Stimulated activated CD4-positive, alpha-beta T cell treated with anti-CD3 and anti-CD28 coated beads, Interleukin-12 subunit alpha, Interleukin-12 subunit beta, amount 100 ng/mL, for 24 hours (primary cell): ENCODE data around the gene CDKN1A.
"Not testable (repeated sequence)": the region's sequence is repeated elsewhere in the genome, so short reads cannot be mapped to it uniquely, and the experiment has no call there.

Source experiments
- DNase-seq, 2 experiments: peaks; one replicate each; pipeline ENCODE4 v3.0.0-alpha.2; 2020; ENCODE audit warnings: low read depth in 2 of 2

Gene CDKN1A

DNA sequence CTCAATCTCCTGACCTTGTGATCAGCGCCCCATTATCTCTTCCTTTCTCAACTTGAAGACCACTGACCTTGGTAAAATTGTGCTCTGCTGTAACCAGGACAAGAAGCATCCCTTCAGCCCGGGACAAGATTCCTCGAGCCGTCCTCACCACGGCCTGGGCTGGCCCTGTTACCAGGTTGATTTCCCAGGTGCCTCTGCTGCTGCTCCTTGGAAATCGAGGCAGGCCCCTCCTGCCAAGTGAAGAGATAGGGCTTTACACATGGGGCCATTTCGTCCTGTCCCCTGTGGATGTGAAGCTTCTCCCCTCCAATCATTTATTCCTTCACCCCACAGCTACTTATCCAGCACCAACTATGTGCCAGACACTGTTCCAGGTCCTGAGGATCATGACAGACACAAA lies 40.6 kb downstream of the CDKN1A start:
- no peak for DNase-seq

DNA sequence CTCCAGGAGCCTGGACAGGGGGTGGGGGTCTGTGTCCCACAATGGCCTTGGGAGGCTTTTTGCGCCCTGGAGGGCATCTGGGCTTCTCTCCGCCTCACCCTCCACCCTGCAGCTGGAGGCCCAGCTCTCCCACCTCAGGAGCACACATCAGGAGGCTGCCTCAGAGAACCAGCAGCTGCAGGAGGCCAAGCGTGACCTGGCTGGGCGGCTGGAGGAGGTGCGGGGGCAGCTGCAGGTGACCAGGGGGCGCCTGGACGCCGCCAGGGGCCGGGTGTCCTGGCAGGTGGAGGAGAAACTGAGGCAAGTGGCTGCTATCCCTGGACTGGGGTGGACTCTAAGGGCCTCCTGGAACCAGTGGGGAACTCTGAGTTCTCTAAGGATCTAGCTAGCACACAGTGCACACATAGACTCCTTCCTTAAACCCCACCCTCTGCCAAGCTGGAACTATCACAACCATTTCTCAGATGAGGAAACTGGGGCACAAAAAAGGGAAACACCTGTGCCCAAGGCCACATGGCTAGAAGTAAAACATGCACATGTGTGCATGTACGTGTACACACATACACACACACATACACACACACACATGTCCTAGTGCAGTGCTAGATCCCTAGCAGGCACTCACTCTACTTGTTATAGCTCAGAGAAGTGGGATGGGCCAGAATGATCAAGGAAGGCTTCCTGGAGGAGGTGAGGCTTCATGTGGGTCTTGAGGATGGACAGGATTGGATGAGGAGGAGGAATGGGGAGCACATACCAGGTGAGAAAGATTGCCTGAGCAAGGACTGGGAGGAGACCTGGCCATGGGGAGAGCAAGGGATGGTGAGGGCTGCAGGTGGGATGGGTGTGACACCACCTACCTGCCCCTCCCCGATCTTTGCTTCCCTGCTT lies 42.0 kb downstream of the CDKN1A start:
- no peak for DNase-seq

DNA sequence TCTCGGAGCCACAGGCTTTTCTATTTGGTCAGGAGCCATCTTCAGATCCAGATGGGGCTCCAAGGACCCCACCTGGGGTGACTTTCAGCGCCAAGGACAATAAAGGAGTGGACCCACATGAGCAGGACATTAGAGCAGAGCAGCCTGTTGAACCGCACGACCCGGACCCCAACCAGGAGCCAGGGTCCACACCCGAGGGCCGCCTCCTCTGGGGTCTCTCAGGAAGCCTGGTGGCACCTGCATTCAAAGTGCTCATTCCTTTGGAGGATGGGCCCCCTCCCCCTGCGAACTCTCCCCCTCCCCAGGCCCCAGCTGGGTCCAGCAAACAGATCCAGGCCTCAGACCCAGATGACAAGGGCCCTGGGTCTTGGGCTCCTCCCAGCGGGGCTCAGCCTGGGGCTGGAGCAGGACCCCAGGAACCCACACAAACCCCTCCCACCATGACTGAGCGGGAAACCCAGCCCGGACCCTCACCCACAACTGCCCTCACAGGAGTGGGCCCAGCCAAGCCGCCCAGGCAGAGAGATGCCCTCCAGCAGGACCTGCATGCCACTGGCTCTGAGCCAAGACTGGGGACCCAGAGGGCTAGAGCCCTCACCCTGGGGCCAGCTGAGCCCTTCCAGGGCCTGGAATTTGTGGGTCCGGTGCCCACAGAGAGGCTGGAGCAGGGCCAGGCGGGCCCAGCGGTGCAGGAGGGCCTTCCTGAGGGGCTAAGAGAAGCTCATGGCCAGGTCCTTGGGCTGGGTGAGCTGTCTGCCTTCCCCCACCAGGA lies 43.0 kb downstream of the CDKN1A start:
- no peak for DNase-seq

DNA sequence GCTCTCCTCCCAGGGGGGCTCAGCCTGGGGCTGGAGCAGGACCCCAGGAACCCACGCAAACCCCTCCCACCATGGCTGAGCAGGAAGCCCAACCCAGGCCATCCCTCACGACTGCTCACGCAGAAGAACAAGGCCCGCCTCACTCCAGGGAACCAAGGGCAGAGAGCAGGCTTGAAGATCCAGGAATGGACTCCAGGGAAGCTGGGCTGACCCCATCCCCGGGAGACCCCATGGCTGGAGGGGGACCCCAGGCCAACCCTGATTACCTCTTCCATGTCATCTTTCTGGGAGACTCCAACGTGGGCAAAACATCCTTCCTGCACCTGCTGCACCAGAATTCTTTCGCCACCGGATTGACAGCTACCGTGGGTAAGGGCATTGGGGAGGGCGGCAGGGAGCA lies 43.9 kb downstream of the CDKN1A start:
- DNase-seq: no peak

DNA sequence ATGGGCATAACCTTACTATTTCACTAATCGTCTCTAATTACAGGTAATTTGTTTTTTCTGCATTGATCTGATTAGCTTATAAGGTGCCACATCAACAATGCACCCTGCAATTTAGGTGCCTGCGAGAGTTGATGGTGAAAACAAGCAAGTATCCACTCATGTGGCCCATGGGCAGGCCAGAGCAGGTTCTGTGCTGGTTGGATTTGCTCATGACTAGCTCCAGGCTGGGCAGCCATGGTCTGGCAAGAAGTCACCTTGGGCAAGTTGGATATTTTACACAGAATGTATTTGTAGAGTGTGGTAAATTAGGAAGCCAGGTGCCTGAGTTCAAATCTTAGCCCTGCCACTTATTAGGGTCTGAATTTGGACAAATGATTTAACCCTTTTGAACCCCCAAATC lies 44.4 kb downstream of the CDKN1A start:
- DNase-seq: no peak

DNA sequence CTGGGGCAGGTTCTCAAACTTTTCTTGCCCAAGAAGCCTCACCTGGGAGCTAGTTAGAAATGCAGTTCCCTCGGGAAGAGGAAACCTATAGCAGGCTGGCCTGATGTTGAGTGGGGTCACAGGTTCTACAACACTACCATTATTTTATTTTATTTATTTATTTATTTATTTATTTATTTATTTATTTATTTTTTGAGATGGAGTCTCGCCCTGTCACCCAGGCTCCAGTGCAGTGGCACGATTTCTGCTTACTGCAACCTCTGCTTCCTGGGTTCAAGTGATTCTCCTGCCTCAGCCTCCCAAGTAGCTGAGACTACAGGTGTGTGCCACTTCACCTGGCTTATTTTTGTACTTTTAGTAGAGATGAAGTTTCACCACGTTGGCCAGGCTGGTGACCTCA lies 45.5 kb downstream of the CDKN1A start:
- not testable (repeated sequence) for DNase-seq

DNA sequence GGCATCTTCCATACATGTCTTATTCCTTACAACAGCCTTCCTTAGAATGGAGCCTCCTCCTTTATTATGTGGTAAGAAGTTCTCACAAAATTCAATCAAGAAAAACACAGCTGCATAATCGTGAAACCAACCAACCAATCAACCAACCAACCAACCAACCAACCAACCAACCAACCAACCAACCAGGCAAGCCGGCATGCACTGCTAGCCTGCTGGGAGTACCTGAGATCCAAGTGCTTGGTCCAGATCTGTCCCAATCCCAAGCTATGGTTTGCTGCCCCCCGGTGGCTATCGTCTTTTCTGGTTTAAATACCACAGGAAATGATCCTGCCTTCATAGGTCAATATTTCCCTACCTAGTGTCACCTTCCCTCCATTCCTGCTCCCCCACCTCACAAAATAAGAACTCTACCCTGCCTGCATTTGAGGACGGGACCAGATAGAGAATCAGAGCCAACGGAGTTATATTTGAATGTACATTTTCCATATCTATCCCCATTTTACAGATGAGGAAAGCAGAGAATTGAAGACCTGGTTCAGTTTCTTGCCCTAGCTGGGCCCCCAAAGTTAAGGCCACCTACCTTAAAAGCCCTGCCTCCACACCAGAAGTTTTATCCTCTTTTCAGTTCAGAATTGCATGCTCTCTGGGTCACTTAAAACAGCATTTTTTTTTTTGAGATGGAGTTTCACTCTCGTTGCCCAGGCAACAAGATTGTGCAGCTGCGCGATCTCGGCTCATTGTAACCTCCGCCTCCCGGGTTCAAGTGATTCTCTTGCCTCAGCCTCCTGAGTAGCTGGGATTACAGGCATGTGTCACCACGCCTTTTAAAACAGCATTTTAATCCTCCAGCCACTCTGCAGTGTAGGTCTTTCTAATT lies 46.2 kb downstream of the CDKN1A start:
- peak in 1 of 2 experiments; percentile 65 for DNase-seq

DNA sequence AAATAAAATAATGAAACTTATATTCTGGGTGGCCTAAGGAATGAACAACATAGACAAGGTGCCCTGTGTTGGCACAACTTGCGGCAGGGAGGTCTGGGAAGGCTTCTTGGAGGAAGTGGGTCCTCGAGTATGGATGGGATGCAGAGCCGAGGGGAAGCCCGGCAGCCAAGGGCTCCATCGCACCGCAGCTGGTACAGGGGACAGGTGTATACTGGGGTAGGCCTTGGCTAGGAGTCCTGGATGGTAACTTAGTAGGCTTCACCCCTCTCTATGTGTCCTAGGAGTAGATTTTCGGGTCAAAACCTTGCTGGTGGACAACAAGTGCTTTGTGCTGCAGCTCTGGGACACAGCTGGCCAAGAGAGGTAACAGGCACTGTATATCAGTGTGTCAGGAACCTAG lies 47.1 kb downstream of the CDKN1A start:
- no peak for DNase-seq

DNA sequence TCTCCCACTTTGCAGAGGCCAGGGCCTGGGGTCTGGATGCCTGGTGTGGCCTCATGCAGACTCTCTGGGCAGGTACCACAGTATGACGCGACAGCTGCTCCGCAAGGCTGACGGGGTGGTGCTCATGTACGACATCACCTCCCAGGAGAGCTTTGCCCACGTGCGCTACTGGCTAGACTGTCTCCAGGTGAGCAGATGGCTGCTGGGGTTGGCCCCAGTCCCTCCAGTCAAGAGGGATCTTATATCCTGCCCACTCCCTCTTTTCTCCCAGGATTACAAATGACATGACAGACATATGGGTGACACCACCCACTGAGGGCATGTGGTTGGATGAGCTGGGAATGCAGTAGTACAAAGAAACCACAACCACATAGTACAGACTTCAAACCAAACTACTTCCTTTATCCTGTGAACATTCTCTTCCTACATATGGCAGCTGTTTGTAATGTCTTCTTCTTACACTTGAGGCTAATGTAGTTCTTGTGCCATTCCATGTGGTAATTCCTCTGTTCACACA lies 49.0 kb downstream of the CDKN1A start:
- DNase-seq: no peak

DNA sequence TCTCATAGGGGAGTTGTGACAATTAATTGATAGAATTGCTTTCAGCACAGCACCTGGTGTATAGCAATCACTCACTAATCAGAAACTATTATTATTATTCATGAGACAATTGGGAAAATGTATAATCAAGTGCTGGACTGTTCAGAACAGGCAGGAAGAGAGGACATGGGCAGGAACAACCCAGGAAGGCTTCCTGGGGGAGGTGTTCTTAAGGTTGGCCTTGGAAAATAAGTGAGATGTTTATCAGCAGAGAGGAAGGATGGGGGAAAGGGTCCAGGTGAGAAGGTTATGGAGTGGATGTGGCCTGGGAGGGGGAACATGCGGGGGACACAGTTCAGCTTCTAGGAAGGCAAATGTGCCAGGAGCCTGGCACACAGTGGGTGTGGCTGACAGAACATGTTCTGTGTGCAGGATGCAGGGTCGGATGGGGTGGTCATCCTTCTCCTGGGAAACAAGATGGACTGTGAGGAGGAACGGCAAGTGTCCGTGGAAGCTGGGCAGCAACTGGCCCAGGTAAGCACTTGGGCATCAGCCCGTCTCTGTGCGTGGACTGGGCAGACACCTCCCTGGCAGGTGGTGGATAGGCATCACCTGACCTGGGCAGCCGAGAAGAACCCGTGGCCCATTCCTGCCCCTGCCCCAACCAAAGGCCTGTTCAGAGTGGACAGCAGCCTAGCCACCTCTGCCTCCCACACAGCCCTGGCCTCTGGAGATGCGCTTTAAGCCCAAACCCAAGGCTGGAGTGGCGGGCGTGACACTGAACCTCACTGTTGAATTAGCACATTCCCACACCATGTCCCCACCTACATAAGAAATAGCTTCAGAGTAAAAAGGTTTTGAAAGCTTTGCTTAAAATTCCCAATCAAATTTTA lies 50.0 kb downstream of the CDKN1A start:
- DNase-seq: no peak

DNA sequence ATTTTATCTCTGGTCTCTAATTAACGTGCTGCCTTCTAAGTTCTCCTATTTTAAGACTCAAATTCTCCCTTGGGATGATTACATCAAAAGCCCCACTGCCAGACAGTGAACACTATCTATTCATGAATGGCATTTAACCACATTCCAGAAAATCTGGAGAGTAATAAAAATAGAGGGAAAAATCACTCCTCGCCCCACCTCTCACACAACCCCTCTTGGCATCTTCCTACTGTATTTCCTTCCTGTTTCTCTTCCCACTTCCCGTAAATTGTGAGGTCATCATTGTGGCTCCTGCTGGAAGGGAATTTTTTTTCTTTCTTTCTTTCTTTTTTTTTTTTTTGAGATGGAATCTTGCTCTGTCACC lies 50.6 kb downstream of the CDKN1A start:
- no peak for DNase-seq

DNA sequence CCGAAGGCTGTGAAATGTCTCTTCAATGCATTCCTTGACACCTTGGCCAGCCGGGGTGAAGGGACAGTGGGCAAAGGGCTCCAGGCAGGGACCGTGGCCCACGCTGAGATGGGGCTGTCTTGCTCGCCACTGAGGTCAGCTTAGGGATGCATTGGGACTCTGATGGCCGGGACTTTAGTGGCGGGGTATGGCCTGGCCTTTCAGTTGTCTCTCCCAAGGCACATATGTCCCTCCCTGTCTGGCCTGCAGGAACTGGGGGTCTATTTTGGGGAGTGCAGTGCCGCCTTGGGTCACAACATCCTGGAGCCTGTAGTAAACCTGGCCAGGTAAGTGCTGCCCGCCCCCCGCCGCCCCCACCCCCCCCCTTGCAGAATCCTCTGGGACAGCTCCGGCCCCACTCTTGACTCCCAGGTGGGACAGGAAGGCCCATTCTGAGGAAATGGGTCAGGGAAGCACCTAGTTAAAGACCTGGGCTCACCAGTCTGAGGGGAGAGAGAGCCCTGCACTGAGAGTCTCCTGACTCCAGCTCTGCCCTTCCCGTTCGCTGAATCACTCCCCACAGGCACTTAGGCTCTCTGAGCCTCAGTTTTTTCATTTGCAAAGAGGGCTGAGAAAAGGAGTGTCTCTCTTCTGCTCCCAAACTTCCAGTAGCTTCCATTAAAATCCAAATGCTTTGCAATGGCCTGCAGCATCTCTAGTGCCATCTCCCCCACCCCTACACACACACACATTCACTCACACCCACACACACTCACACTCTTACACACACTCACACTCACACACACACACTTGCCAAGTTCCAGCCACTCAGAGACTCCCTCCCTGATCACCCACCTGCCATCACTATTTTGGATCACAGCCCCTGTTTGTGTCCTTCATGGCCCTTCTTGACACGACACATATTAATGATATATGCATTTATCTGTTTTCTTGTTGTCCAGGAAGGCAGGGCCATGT lies 52.2 kb downstream of the CDKN1A start:
- no peak for DNase-seq

DNA sequence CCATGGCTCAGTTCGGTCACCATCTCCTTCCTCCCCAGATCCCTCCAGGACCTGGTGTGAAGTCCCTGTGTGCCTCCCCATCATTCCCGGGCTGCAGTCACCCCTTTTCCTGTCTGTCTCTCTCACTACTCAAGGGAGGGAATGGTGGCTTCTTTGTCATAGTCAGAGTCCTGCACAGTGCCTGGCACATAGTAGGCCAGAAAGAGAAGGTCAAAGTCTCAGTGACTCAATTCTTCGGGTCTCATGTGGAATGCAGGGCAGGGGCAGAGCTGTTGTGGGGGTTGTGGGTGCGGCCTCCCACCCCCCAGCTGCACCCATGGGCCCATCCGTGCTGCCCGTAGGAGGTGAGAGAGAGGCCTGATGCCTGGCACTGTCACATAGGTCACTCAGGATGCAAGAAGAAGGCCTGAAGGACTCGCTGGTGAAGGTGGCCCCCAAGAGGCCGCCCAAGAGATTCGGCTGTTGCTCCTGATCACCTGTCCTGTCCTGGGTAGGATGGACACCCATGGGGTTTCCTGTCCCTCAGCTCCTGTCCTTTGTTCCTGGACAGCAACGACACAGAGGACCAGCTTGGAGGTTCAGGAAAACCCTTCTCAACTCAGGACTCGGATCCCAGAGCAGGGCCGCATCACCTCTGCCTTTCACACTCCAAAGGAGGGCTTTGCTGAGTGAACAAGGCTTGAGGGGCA lies 53.3 kb downstream of the CDKN1A start:
- no peak for DNase-seq

DNA sequence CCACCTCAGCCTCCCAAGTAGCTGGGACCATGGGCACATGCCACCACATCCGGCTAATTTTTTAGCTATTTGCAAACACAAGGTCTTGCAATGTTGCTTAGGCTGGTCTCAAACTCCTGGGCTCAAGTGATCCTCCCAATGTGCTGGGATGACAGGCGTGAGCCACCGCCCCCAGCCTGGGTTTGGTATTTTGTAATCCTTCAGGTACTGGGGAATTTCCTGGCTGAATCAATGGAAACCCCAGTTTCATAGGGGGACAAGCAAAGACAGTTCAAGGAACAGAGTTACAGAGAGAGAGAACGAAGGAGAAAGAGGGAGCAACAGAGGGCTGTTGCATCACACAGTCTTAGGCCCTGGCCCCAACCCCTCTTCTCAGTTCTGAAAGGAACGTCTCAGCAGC lies 54.8 kb downstream of the CDKN1A start:
- DNase-seq: no peak

DNA sequence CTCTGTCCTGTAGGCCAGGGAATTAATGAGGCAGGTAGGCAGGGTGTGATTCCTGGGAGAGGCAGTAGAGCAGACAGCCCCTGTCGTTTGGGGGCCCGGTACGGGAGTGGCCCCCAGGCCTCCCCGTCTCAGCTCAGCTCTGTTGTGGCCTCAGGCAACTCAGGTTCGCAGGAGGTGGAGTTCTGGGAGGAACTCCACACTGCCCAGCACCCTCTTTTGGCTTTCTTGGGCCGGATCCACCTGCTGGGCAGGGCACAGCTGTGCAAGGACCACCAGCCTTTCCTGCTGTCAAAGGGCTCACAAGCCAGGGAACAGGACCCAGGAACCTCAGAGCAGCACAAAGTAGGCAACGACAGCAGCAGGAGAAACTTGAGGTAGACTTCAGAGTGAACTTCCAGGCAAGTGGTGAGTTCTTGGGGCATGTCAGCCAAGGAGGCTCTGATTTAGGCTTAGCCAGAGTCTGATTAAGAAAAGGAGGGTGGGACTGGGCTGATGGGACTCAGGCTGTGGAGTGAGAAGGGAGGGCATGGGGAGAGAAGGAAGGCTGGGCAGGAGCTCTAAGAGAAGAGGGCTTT lies 56.1 kb downstream of the CDKN1A start:
- no peak for DNase-seq

DNA sequence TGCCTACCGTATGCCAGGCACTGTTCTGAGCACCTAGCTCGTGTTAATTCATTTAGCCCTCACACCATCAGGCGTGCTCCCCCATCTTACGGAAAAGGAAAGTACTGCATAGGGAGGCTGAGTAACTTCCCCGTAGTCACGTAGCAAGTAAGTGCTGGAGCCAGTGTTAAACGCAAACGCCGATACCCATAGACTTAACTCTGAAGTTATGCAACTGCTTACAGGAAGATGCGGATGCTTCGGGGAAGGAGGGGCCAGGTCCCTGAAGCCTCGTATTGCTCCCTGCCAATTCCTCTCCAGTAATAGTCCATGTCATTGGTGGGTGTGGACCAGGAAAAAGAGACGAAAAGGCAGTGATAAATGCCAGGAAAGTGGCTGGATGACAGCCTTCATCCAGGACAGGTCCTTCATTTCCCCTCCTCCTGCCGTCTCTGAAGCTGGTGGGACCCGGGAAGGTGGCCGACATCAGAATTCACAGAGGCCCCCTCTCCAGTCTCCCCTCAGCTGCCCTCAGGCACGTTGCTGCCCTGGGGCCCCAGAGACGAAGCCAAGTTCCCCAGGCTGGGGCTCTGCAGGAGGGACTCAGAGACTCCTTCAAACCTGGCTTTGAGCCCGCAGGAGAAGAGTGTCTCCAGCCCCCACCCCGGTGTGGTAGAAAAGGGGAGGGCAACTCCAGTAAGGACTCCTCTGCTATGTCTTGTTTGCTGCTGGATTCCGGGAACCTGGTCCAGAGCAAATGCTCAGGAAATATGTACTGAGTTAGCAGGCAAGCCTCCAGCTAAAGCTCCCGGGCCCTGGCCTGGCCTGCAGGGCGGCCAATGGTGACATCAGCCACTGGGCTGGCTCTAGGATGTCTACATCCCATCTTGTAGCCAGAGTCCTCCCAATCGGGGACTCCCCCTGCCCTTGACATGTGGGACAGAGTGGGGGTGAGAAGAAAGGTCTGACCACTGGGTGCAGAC lies 56.9 kb downstream of the CDKN1A start:
- DNase-seq: peak in 1 of 2 experiments; percentile 13
